Stimulated activated naive CD8-positive, alpha-beta T cell treated with anti-CD3 and anti-CD28 coated beads, Interleukin-15, Interleukin-2, amounts not matched to agents 100 U/mL and 50 U/mL, for 24 hours (primary cell): ENCODE measurements around the gene TRAPPC1.

Source experiments
- ATAC-seq: fragments of 150-1000 bp; cut with Tn5 transposase; one replicate; pipeline ENCODE4 v1.10.0; 2021
- DNase-seq: peaks from one replicate; pipeline ENCODE4 v3.0.0; 2021

The TRAPPC1 gene

DNA sequence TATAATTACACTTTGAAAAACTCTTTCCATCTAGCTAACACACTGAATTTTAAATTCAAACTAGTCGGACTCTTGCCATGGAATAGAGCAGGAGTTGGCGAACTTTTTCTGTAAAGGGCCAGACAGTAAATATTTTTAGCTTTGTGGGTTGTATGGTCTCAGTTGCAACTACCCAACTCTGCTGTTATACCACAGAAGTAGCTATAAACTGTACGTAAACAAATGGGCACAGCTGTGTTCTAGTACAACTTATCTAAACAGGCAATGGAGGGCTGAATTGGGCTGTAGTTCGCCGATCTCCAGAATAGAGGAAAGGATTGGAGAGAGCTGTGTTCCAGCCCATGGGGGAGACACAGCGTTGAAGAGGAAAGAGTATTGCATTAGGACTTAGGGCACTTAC, 9.0 kb upstream of the TRAPPC1 start:
- DNase-seq, result no peak
- no peak for ATAC-seq

DNA sequence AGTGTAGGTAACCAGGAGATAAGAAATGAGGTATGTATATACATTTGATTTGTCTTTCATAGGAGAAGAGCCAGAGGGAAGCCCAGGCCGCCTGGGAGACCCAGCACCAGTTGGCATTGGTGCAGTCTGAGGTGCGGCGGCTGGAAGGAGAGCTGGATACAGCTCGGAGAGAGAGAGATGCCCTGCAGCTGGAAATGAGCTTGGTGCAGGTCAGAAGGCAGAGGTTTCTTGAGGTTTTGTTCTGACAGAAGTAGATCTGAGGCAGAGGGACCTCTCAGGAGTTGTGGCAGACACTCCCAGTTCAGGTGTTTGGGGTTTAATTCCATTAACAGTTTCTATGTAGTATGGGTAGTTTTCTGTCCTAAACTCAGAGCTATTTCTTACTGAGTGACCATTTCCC, 8.3 kb upstream of the TRAPPC1 start:
- no peak for DNase-seq
- ATAC-seq, result no peak

DNA sequence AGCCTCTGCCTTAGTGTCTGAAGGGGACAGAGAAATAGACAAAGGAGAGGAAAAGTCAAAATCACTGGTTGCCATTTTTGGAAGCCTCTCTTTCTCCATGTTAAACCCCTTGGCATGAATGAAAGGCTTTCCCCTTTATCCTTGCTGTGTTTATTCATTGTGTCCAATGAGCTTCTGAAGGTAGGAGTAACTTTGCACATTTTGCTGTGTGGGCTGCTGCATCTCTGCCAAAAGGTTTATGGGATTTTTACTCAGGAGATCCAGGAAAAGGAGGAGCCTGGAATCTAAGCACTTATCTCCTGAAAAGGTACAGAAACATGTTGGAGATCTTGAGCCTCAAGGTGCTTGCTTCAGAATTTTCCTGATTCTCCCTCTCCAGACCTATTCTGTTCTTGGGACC, 4.1 kb upstream of the TRAPPC1 start:
- DNase-seq (no peak), ATAC-seq (no peak)

DNA sequence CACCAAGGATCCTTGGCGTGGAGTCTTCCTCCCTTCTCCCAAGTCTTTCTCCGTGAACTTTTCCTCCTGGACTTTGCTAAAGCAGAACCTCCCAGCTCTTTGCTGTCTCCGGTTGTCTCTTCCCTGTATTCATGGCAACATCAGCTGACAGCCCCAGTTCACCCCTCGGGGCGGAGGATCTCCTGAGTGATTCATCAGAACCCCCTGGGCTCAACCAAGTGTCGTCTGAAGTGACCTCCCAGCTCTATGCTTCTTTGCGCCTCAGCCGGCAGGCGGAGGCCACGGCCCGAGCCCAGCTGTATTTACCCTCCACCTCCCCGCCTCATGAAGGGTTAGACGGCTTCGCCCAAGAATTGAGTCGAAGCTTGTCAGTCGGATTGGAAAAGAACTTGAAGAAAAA, 1.2 kb upstream of the TRAPPC1 start:
- peak; percentile 44 for DNase-seq
- no peak for ATAC-seq

DNA sequence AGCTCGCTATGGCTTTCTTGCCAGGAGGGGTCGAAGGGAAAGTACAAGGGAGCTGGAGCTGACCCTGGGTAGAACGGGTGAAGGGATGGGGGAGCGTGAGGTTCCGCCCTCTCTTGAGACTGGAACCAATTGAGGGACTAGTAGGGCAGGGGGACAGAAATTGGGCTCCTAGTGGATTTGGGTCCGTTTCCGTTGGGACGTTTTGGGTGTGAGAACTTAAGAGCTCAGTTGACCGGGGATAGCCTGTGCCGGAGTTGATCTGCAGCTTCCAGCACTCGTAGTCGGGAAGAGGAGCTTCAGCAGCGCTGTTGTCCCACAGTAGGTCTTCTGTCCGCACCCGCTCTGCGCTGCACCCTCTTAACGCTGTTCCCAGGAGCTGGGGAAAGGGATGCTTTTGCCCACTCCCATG, 741 bp upstream of the TRAPPC1 start:
- peak; percentile 36 for DNase-seq

DNA sequence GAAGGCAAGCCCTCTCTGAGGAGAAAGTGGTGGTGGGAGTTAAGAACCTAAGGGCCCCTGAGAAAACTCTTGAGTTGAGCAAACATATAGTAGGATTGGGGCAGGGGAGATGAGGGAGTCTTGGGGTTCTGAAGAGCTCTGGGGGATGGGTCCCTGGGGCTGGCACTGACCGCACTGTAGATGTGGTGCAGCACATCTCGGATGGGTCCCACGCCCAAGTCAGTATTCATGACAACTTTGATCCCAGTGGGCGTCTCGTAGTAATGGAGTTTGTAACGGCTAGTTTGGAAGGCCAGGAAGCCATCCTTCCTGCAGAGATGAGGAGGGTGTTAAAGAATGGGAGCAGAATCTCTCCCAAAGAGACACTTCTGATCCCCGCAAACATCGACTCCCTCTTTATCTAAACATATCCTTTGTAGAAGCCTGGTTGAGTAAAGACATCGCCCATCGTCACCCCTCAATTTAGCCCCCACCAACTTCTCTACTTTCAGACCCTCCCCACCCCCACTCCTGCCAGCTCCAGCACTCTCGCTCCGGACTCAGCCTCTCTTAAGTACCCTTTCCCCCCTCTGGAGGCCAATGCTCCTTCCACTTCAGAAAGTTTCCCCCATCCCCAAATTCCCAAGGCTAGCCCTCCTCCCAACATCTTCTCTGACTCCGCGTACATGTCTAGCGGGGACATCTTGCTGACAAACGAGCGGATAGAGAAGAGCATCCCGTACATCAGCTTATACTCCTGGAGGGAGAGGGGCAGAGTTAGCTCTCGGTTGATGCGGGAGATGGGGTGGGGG, 710 bp downstream of the TRAPPC1 start:
- no peak for ATAC-seq
- DNase-seq, result no peak

More for the DNA sequence above, 741 bp upstream of the TRAPPC1 start:
- ATAC-seq, result peak; percentile 36

DNA sequence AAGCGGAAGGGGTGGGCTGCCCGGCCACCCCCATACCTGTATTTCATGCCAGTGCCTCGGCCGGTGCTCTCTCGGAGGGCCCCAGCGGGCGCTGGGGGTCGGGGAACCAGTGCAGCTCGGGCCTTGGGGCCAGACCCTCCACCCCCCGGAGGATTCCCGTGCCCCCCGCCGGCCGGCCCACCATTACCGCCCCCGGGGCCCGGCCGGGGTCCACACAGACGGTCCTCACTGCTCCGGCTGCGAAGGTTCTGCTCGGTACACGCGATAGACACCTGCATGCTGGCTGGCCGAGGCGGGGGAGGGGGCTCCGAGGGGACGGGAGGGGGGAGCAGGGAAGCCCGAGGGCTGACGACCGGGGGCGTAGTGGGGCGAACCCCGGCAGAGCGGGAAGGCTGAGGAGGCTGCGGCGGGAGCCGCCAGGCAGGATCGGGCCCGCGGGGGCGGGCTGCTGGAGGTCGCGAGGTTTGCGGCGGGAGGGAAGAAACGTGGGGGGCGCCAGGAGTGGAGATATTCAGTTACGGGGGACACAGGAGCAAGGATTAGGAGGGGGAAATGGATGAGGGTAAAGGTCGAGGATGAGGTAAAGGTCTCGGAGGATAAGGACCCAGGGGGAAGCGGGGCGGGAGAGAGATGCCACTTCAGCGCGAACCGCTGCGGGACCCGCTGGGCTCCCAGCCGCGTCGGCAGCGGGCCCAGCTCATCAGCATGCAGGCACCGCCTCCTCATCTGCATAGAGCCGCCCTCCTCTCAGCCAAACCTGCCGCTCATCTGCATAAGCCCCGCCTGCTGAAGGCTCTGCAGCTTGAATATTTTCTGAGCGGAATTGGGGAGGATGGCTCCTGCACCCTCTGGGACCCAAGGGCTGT, 2.4 kb downstream of the TRAPPC1 start, which contains the start of gene KCNAB3:
KCNAB3 (minus strand) TSS at position 699 of the 866 bp plus-strand sequence; CDS start at position 278, 421 bp downstream.
- ATAC-seq (no peak), DNase-seq (peak; percentile 43)

DNA sequence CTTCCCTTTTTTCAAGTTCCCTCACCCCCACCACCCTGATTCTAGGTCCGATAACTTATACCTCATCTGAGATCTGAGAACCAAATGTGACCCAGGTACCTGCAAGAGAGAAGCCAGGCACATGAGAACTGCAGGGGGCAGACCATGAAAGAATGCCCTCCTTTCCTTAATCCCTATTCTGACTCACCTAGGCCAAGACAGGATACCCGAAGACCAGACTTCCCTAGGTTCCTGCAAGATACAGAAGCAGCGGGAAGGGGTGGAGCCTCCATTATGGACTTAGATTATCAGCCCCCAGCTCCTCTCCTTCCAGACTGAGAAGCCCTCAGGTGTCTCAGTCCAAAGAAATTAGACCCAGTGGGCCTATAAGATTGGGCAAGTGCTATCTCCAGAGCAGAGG, 4.2 kb downstream of the TRAPPC1 start:
- ATAC-seq (no peak), DNase-seq (no peak)

DNA sequence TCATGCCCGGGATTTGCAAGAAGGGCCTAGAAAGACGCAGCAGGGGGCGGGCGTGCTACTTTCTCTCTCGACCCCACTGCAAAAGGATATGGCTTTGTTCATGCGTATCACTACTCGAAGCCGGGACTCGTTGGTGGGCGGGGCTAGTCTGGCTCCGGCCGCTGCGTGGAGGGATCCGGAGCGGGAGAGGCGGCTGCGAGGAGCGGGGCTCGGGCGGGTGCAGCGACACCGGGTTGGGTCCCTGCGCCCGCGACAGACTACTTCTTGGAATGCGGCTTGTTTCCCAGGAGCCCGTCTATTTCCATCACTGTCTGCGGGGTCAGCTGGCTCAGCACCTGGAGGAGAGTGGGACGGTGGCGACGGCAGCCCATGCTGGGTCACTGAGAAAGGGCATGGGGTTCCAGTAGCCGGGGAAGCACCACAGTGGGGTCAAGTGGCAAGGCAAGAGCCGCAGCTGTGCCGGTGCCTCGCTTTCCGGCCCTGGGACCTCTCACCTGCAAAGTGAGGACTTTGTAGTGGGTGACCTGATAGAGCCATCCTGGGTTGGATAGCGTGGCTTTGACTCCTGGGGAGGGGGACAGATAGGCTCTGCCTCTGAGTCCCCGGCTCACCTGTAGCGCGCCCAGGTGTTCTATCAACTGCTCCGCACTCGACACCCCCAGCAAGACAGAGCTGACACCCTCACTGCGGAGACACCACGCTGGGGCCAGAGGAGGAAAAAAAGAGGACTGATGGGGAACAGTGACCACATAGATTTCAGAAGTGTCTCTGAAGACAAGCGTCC, 8.7 kb downstream of the TRAPPC1 start:
- ATAC-seq (peak; percentile 89), DNase-seq (peak; percentile 85)

DNA sequence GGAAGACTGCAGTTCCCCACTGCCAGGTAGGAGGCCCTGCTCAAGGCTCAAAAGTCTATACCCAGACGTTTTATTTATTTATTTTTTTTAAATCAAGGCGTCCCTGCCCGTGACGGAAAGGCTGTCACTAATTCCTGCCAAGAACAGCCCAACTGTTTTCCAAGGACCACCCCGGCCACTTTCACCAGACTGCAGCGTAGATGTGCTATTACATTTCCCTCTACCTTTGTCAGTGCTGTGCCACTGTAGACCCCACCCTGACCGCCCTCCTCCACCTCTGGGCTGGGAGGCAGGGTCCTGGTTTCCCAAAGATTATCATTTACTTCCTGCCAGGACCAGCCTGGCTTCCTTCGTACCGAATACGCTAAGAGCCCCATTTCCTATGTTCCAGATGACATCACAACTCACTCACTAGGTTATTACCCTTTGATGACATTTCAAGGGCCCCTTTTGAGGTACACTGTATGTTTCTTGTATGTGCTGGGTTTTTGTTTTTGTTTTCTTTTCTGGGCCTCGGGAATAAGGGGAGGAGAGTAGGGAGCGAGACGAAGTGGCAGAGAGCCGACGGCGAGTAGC, 9.4 kb downstream of the TRAPPC1 start:
- DNase-seq (no peak), ATAC-seq (peak; percentile 22)

DNA sequence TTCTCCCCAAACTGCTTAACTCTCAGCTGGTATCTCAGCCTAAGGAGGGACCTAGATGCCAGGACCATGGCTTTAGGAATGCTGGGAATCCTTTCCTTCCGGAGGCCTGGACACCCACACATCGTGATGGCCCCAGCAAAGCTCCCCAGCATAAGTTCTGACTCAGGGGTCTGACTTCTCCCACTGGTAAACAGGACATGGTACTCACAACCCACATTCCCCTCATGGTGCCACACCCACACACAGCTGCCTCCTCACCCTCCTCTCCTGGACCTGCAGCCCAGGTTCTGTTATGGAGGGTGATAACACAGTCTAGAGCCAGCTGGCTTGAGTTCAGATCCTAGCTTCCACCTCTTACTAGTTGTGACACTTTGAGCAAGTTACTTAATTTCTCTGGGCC, 14.9 kb downstream of the TRAPPC1 start:
- DNase-seq (no peak), ATAC-seq (no peak)

DNA sequence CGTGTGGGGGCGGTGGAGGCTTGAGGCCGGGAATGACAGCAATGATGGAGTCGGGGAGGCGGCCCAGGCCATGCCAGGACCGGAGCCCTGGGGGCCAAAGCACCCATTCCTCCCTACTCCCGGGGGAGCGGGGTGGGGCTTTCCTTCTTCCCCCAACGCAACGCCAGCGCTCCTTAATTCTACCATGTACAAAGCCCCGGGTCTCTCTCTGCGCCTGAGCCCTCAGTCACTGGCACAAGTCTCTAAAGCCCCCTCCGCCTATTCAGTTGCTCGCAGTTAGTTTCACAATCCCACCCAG, 15.4 kb downstream of the TRAPPC1 start:
- DNase-seq (no peak), ATAC-seq (no peak)

DNA sequence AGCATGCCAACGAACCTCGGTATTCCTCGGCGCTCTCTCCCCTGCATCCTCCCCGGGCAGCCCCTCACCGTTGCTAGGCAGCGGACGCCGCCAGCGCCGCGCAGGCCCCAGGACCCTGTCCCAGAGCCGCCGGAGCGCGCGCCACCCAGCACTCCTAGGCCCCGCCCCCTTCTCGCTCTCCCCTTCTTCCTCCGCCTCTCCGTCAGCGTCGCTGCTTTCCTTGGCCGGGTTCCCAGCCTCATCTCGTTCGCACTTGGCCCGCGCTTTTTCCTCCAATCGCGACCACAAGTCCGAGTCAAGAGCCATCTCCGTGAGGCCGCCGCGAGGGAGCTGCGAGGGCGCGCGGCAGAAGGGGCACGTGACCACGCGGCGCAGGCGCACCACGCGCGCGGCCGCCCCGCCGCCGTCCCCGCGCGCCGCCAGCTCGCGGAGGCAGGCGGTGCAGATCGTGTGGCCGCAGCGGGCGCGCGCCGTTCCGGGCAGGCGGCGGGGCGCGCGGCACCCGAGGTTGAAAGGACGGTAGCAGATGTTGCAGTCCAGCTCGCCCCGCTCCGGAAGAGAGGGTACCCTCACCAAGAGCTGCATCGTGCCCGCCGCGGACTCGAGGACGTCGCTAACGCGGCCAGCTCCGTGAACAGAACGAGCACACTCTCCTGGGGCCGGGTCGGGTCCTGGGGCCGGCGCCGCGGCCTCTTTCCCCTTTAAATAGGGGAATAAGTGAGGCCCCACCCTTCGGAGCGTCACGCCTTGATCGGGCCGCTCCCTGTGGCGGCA, 15.9 kb downstream of the TRAPPC1 start, which contains the start of gene RNF227:
RNF227 (minus strand) TSS at position 679 of the 774 bp plus-strand sequence; CDS start at position 585, 94 bp downstream.
- ATAC-seq, result peak; percentile 83
- DNase-seq, result peak; percentile 93

DNA sequence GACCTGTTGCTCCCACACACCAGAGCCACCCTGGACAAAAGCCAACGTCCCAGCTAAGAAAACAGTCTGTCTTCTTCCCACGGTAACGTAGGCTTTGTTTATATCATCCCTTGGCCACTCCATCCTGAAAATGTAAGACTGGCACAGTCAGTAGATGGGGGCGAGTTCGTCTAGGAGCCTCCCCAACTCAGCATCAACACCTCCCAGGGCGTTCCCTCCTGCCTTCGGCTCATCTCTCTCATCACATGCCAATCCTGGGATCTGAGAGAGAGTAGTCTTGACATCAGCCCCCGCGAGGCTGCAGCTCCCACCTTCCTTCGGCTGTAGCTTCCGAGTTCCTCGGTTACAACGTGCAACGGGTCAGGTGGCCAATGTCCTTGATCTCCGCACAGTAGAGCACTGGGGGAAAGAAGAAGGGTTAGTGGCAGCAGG, 16.6 kb downstream of the TRAPPC1 start:
- DNase-seq (no peak), ATAC-seq (peak; percentile 1)

DNA sequence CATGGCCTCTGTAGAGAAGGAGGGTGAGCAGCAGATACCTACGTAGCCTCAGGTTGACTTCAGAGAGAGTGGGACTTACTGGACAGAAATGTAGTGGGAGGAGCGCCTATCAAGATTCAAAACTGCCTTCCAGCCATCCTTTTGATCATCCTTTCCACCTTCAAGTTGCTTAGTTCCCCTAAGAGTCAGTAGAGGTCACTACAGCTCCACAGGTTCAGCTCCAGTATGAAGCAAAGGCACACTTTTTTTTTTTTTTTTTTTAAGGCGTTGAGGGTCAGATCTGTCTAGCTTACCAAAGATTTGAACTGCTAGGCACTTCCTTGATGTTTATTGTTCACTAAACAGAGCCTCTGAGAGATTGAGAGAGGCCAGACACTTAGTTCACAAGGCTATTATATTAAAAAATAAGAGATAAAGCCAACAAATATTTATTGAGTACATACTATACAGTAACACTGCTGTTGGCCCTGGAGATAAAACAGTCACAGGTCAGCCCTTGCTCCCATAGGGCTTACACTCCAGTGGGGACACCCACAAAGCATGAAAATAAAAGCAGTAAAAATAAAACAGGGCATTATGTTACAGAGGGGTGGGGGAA, 18.7 kb downstream of the TRAPPC1 start:
- DNase-seq, result peak; percentile 24
- ATAC-seq, result peak; percentile 51

DNA sequence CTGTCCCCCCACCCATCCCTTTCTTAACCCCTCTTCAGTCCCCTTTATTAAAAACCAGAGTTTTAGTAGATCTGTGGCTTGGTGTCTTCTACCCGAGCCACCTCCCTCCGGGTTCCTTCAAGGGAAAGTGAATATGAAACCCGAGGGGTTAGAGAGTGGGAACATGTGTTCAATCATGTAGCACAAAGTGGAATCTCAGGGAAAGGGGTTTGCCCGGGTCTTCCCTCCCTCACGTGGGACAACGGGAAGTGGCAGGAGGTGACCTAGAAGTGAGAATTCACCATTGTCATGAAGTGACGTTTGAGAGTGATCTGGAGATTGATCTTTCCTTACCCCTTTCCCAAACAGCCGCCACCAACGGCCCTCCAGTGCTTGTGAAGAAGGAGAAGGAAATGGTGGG, 20.6 kb downstream of the TRAPPC1 start:
- ATAC-seq (no peak), DNase-seq (no peak)

DNA sequence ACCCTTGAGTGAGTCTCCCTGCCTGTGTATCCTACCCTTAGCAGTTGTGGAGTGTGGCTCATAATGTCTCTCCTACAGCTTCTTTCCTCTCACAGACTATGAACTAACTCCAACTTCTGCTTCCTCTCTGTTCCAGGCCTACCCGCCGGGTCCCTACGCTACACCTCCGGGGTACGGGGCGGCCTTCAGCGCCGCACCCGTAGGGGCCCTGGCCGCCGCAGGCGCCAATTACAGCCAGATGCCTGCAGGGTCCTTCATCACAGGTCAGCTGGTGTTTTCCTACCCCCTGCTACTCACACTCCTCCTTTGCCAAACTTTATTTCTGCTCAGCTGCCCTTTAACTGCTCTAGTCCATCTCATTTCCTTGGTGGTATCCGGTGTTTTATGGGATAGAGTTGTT, 21.0 kb downstream of the TRAPPC1 start:
- ATAC-seq, result no peak
- DNase-seq, result no peak

DNA sequence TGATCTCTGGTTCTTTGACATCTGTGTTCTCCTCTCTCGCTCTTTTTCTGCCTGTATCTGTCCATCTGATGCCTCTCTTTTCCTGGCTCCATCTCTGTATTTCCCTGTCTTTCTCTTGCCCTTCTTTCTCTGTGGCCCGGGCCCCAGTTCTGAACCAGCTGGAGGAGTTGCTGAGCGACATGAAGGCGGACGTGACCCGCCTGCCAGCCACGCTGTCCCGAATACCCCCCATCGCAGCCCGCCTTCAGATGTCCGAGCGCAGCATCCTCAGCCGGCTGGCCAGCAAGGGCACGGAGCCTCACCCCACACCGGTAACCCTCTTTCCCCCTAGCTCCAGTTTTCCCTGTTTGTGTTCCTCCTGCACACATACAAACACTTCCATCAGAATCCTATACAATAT, 21.5 kb downstream of the TRAPPC1 start:
- DNase-seq (no peak), ATAC-seq (no peak)

DNA sequence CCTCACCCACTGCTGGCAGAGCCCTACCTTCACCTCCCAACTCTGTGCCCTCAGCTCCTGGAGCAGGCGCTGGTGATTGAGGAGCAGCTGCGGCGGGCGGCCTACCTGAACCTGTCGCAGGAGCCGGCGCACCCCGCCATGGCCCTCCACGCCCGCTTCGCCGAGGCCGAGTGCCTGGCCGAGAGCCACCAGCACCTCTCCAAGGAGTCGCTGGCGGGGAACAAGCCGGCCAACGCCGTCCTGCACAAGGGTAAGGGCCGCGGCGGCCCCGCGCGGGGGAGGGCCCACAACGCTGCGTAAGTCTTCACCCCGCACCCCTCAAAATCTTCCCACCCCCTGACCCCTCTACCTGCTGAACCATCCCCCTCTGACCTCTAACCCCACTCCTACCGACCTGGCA, 22.7 kb downstream of the TRAPPC1 start:
- no peak for DNase-seq

DNA sequence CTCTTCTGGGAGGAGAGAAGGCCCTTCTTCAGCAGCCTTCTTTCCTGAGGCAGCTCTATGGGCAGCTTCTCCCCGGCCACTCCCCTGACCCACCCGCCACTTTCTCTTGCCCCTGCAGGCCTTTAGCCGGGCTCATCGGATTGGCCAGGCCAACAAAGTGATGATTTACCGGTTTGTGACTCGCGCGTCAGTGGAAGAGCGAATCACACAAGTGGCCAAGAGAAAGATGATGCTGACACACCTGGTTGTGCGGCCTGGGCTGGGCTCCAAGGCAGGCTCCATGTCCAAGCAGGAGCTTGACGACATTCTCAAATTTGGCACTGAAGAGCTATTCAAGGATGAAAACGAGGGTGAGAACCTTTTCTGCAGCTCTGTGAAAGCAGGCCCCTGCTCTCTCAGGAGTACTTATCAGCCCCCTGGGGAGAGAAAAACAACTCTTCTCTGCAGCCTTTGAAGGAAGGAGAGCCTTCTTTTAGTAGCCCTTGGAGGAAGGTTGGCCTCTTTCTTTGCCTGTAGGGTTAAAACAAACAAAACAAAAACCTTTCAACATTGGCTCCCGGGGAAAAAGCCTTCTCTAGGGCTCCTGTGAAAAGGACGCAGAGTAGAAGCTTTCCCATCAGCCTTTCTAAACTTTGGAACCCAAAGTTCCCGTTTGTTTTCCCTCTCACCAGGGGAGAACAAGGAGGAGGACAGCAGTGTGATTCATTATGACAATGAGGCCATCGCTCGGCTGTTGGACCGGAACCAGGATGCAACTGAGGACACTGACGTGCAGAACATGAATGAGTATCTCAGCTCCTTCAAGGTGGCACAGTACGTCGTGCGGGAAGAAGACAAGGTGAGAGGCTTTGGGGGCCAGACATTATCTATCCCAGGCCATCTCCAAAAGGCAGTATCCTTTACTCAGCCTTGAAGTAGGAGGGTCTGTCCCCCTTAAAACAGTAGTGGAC, 28.3 kb downstream of the TRAPPC1 start:
- DNase-seq (no peak), ATAC-seq (no peak)

More for the DNA sequence above, 22.7 kb downstream of the TRAPPC1 start:
- no peak for ATAC-seq
